Measurements from ENCODE around the gene NOP16. TPM values are rescaled to one million over a fixed set of nuclear protein-coding genes. Genes with fewer than 3 reads are reported as not detected.

NOP16 gene
- total RNA-seq, 1 experiment from 2014 or later: 103 TPM

- no peaks in the 10 kb centered on the region for H3K27me3 ChIP-seq (ENCODE audit: low read length)
- H3K4me2 ChIP-seq (ENCODE audit: low read length): no peak overlapping the region
- no peaks in the 10 kb centered on the region for H3F3A ChIP-seq (ENCODE audit: low read length, unreplicated experiment)
- DNase-seq (no peak), ATAC-seq (no peak)
- POLR2A ChIA-PET (ENCODE audit: unreplicated experiment): no interaction called here
- H3K4me3 ChIP-seq (ENCODE audit: low read length): no peak overlapping the region
- TF ChIP-seq EZH2 (IDR thresholded peaks at IDR 0.05; ENCODE audit: low read length, unreplicated experiment) (no peak), CTCF (conservative IDR thresholded peaks at IDR 0.05; ENCODE audit: low read depth, low read length) (no peak), EZH2phosphoT487 (IDR thresholded peaks at IDR 0.05; ENCODE audit: borderline replicate concordance, low read length) (no peak)
- H4K20me1 ChIP-seq (ENCODE audit: low read length): no peaks in the 10 kb centered on the region
- CTCF ChIA-PET: no interaction called here
- intact Hi-C loops (cut with micrococcal nuclease): no loop called here
- H2AFZ ChIP-seq (ENCODE audit: low read length): no peak overlapping the region
- no peaks in the 10 kb centered on the region for H3K9me3 ChIP-seq (ENCODE audit: low read length)
- H3K79me2 ChIP-seq (ENCODE audit: low read length): no peaks in the 10 kb centered on the region
- H3K9ac ChIP-seq (ENCODE audit: low read length): no peak overlapping the region
- no peak overlapping the region for H3K27ac ChIP-seq (ENCODE audit: low read length)
- no peaks in the 10 kb centered on the region for H3K36me3 ChIP-seq (ENCODE audit: low read depth, low read length)
- BruUV-seq (replicated peaks): no TSS peak
- no peaks in the 10 kb centered on the region for H3K9me2 ChIP-seq (replicated peaks; ENCODE audit: low read length)
- H3K4me1 ChIP-seq (ENCODE audit: insufficient read depth, low read length): no peaks in the 10 kb centered on the region
Measured at GRCh38 chr5:176373100-176373818, 15.1 kb downstream of the NOP16 start.

GRCh38 chr5:176371621-176372539, 16.5 kb downstream of the NOP16 start:
- Histone ChIP-seq H3F3A (ENCODE audit: low read length, unreplicated experiment) (no peaks in the 10 kb centered on the region), H3K9me3 (ENCODE audit: low read length) (no peaks in the 10 kb centered on the region), H3K9me2 (replicated peaks; ENCODE audit: low read length) (no peaks in the 10 kb centered on the region), H3K27ac (ENCODE audit: low read length) (no peak overlapping the region), H4K20me1 (ENCODE audit: low read length) (no peaks in the 10 kb centered on the region), H3K27me3 (ENCODE audit: low read length) (no peaks in the 10 kb centered on the region), H3K4me2 (ENCODE audit: low read length) (no peak overlapping the region), H3K9ac (ENCODE audit: low read length) (no peak overlapping the region), H3K36me3 (ENCODE audit: low read depth, low read length) (no peaks in the 10 kb centered on the region), H2AFZ (ENCODE audit: low read length) (no peak overlapping the region), H3K4me3 (ENCODE audit: low read length) (no peak overlapping the region), H3K4me1 (ENCODE audit: insufficient read depth, low read length) (no peaks in the 10 kb centered on the region), H3K79me2 (ENCODE audit: low read length) (no peaks in the 10 kb centered on the region)
- TF ChIP-seq EZH2 (IDR thresholded peaks at IDR 0.05; ENCODE audit: low read length, unreplicated experiment) (no peak), EZH2phosphoT487 (IDR thresholded peaks at IDR 0.05; ENCODE audit: borderline replicate concordance, low read length) (no peak), CTCF (conservative IDR thresholded peaks at IDR 0.05; ENCODE audit: low read depth, low read length) (no peak)
- BruUV-seq (replicated peaks): no TSS peak
- ChIA-PET CTCF (no interaction called here), POLR2A (ENCODE audit: unreplicated experiment) (no interaction called here)
- no peak for DNase-seq
- intact Hi-C loops (cut with micrococcal nuclease): no loop called here
- no peak for ATAC-seq

Measured in PC-3 (cell line).